GM11168 (cell line): ENCODE results near the gene PEX5.
"Not testable (repeated sequence)": the region's sequence is repeated elsewhere in the genome, so short reads cannot be mapped to it uniquely, and the experiment has no call there.

ENCODE experiments used
- in situ Hi-C: fragments of 300-500 bp; cut with MboI; formaldehyde crosslinking; loops from one replicate; pipeline ENCODE4 v1.12.0; 2022; ENCODE audit warnings: low sequenced_read_pairs; ENCODE audit not compliant: unreplicated experiment

Gene PEX5

DNA sequence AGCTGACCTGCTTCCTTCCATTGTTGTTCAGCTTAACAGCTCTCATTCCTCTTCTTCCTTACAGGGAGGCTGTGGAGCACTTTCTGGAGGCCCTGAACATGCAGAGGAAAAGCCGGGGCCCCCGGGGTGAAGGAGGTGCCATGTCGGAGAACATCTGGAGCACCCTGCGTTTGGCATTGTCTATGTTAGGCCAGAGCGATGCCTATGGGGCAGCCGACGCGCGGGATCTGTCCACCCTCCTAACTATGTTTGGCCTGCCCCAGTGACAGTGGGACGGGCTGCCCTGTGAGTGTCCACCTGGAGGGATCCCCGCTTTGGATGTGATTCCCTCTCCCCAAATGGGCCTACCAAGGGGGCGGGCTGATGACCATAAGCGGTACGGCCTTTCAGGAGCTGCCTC is 20.5 kb downstream of the PEX5 start:
- in situ Hi-C loops: loop anchor here (10.0 kb wide), 2 partner anchors 255 to 435 kb away; no protein-coding TSS in a partner anchor

DNA sequence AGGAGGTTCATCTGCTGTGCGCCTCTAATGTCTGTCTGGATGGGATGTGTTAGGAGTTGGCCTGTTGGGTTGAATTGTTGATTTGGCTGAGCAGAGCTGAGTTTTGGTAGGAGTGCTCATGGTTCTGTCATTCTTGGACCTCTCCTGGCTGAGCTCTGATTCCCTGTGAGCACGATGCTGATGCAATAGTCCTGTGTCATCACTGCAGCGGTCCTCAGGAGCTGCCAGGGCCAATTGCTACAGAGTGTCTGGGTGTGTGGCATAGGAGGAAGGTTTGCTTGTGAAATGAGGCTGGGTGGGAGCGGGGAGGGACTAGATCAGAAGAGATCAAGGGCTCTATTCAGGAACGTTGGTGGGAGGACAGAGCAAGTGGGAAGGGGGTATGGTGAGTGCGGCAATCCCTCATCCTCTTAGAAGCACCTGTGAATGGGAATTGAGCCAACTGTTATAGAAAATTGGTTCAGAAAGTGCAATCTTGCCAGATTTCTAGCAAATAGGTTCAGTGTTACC is 21.2 kb downstream of the PEX5 start:
- in situ Hi-C loops: loop anchor here (10.0 kb wide), 1 partner anchor 434 kb away; no protein-coding TSS in a partner anchor

DNA sequence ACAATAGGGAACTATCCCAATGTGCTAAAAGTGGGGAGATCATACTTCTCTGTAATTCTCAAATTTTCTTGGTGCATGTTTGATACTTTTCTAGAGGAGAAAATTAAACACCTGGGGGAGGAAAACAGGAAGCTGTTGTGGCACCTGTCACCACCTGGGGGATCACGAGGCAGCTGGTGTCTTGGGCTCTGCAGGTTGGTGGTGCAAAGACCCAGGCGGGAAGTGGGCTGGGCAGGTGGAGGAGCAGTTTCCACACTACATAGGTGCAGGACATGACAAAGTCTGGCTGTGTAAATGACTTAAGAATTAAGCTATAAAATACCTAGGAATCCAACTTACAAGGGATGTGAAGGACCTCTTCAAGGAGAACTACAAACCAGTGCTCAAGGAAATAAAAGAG is 23.2 kb downstream of the PEX5 start:
- in situ Hi-C loops: loop anchor here (10.0 kb wide), 1 partner anchor 432 kb away; no protein-coding TSS in a partner anchor

- in situ Hi-C loops: loop anchor here (10.0 kb wide), 1 partner anchor 431 kb away; no protein-coding TSS in a partner anchor
Observed at GRCh38 chr12:7213745-7214144, 24.3 kb downstream of the PEX5 start.

- in situ Hi-C loops: loop anchor here (10.0 kb wide), 1 partner anchor 427 kb away; no protein-coding TSS in a partner anchor
Observed at GRCh38 chr12:7217475-7218069, 28.1 kb downstream of the PEX5 start.

DNA sequence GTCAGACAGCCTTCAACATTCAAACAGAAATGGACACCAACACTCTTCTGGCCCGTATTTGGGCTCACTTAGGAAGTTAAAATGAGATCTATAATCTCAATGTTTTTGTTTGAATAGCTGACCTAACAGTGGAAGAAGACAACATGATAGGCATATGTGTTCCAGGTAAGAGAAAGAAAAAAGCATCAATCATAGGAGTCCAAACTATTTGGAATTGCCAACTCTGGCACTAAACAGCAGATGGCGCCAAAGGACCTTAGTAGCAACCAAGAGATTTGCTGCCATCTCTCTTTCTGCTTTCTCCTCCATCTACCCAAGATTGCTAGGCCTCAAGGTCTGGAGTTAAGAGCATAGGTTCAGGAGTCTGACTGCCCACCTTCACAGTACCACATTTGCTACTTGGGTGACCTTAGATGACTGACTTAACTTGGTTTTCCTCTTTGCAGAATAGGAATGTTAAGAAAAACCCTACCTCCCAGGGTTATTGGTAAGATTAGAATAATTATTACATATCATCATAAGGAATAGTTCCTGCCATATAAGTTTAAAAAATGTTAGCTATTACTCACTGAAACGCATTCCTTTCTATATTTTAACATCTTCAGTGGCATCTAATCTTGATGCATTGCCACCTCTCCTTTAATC is 30.2 kb downstream of the PEX5 start:
- in situ Hi-C loops: loop anchor here (5.0 to 10.0 kb wide), 2 partner anchors 233 to 425 kb away; no protein-coding TSS in a partner anchor

DNA sequence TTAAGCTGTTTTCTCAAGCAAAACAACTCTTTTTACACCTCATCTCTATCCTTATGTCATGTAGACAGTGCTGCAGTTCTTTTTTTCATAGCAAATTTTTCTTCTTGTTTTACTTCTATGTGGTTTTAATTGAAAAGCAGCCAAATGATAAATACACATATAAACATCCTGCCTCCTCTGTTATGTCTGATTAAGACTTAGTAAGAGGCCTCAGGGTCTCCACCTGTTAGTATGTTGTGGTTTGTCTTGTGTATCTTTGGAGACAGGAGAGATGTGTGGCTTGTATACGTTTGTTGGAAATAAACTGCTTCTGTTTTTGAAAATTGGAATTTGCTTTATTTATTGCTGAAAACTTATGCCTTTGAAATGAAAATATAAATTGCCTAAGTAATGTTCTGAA is 32.0 kb downstream of the PEX5 start:
- in situ Hi-C loops: loop anchor here (5.0 kb wide), 1 partner anchor 231 kb away; no protein-coding TSS in a partner anchor

GRCh38 chr12:7229741-7230140 is 40.3 kb downstream of the PEX5 start:
- in situ Hi-C loops: no loop called here

GRCh38 chr12:7241404-7242005 is 52.0 kb downstream of the PEX5 start:
- in situ Hi-C loops: no loop called here

- in situ Hi-C loops: no loop called here
Observed at GRCh38 chr12:7242176-7243101, 53.0 kb downstream of the PEX5 start.

DNA sequence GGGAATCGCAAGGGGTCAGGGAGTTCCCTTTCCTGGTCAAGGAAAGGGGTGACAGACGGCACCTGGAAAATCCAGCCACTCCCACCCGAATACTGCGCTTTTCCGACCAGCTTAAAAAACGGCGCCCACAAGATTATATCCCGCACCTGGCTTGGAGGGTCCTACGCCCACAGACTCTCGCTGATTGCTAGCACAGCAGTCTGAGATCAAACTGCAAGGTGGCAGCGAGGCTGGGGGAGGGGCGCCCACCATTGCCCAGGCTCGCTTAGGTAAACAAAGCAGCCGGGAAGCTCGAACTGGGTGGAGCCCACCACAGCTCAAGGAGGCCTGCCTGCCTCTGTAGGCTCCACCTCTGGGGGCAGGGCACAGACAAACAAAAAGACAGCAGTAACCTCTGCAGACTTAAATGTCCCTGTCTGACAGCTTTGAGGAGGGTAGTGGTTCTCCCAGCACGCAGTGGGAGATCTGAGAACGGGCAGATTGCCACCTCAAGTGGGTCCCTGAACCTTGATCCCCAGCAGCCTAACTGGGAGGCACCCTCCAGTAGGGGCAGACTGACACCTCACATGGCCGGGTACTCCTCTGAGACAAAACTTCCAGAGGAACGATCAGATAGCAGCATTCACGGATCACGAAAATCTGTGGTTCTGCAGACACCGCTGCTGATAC is 62.0 kb downstream of the PEX5 start:
- in situ Hi-C loops: not testable (repeated sequence)

GRCh38 chr12:7259060-7259459 is 69.6 kb downstream of the PEX5 start:
- in situ Hi-C loops: no loop called here
